Mucosa of rectum (tissue), 2 donors: Measurements from ENCODE around the gene PLEKHH3.

ENCODE experiments used
- H3K27ac ChIP-seq, 2 donors: one replicate each; pipeline ENCODE4 v1.7.0; 2013; ENCODE audit warnings: inconsistent platforms in 2 of 2, low read depth in 2 of 2, low read length in 2 of 2
- H3K27me3 ChIP-seq, 2 donors: one replicate each; pipeline ENCODE4 v1.7.0; 2013; ENCODE audit warnings: low read length in 2 of 2; ENCODE audit not compliant: control insufficient read depth in 2 of 2, insufficient read depth in 2 of 2
- H3K36me3 ChIP-seq, 2 donors: one replicate each; pipeline ENCODE4 v1.7.0; 2013; ENCODE audit warnings: low read length in 2 of 2; ENCODE audit not compliant: control insufficient read depth in 2 of 2, insufficient read depth in 2 of 2
- H3K4me1 ChIP-seq, 2 donors: one replicate each; pipeline ENCODE4 v1.7.0; 2013; ENCODE audit warnings: low read length in 2 of 2, mild to moderate bottlenecking in 1 of 2; ENCODE audit not compliant: control insufficient read depth in 2 of 2, insufficient read depth in 2 of 2
- H3K4me3 ChIP-seq, 2 donors: one replicate each; pipeline ENCODE4 v1.7.0; 2013; ENCODE audit warnings: low read length in 2 of 2
- H3K9ac ChIP-seq, 2 donors: one replicate each; pipeline ENCODE4 v1.7.0; 2013; ENCODE audit warnings: low read length in 2 of 2, low read depth in 1 of 2, mild to moderate bottlenecking in 1 of 2
- H3K9me3 ChIP-seq, 2 donors: one replicate each; pipeline ENCODE4 v1.7.0; 2013; ENCODE audit warnings: low read length in 2 of 2; ENCODE audit not compliant: control insufficient read depth in 2 of 2
- donor health status: healthy.
- donor health status: Normal muscosa, but diverticular disease.

PLEKHH3 gene

DNA sequence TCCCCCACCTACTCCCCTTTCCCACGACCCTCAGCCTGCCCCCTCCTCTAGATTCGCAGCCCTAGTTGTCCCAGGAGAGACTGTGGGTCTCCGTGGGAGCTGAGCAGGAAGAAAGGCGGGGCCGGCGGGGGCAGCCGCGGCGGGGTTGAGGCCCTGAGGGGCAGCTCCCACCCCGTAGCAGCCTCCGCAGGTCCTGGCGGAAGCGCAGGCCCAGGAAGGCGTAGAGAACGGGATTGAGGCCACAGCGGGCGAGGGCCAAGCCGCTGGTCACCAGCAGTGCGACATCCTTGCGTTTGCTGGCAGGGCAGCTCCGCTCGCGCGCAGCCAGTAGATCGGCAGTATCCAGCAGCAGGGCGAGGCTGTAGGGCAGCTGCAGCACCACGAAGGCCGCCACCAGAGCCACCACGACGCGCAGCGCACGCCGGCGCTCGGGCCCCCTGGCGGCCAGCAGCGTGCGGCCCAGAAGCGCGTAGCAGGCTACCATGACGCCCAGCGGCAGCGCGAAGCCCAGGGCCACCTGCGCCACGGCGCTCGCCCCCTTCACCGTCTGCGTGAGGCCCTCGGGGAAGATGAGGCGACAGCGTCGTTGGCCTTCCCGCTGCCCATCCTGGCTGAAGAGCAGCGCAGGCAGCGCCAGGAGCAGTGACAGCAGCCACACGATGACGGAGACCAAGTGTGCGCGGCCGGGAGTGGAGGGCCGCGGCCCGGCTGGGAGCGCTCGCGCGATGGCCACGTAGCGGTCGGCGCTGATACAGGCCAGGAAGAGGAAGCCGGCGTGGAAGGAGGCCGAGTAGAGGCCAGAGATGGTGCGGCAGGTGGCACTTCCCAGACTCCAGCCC lies 2.9 kb upstream of the PLEKHH3 start:
- Histone ChIP-seq H3K9ac (peak overlapping the region; percentile 72 to 91), H3K9me3 (no peaks in the 10 kb centered on the region), H3K27me3 (peaks cover 3 to 7% of the 10 kb centered on the region in 2 donors), H3K36me3 (no peaks in the 10 kb centered on the region), H3K4me1 (peaks cover 63 to 75% of the 10 kb centered on the region in 2 donors), H3K27ac (peak overlapping the region; percentile 88 to 95), H3K4me3 (peak overlapping the region; percentile 53 to 73)

DNA sequence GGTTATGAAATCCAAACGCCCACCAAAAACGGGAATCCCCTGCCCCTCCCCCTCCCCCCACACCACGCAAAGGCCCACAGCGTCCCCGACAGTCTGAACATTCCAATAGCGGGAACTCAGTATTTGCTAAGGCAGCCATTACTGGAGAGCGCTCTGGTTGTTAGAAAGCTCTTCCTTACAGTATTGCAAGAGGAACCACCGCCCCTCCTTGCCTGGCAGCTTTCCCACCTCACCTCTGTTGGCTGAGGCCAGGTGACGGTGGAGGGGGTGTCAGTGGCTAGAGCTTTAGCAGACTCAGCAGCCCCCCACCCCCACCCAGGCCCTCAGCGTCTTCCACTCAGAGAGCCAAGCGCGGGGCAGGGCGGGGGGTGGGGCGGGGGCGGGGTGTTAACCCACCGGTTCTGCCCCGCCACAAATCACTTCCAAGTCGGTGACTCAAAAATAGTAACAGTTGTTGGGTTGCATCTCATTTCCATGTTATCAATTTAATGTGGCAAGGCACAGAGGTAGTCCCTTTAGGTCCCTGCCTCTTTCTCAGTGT lies 2.2 kb upstream of the PLEKHH3 start:
- Histone ChIP-seq H3K9ac (peak overlapping the region; percentile 72 to 91), H3K9me3 (no peaks in the 10 kb centered on the region), H3K36me3 (no peaks in the 10 kb centered on the region), H3K4me3 (peak overlapping the region; percentile 73 to 99), H3K27me3 (peaks cover 3 to 7% of the 10 kb centered on the region in 2 donors), H3K27ac (peak overlapping the region; percentile 88 to 95), H3K4me1 (peaks cover 66 to 78% of the 10 kb centered on the region in 2 donors)

DNA sequence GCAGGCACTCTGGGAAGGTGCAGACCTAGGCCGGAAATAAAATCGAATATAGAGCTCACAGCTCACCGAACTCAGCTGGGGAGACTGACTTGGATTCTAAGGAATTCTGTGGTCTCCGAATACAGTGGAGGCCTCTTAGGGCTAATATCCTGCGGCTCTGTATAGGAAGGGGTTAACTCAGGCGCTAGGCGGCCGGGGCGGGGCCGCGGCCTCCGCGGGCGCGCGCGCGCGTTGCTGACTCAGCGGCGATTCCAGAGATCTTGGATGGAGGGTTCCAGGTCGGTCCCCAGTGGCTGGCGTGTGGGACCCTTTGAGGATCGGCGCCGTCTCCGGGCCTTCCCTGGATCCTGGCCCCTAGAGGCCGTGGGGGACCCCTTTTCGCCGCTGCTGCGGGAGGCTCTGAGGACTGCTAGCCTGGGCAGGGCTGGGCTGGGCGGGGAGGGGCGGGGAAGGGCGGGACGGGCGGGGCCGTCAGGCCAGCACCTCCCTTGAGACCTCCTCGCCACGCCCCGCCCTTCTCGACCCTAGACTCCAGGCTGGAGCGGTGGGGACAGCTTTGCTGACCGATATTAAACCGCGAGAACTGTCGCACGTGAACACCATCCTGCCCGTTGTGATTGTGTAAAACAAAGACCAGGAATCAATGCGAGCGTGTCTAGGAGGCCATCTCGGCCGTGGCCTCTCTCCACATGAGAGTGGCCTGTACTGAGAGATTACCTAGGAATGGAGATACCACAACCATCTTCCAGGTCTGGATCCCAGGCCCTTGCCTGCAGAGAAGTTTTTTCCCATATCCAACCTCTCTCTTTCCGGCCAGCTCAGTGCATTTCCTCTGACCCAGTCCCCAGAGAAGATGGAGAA lies 1.4 kb upstream of the PLEKHH3 start:
- peak overlapping the region; percentile 76 to 99 for H3K4me3 ChIP-seq
- peaks cover 3 to 7% of the 10 kb centered on the region in 2 donors for H3K27me3 ChIP-seq
- H3K9ac ChIP-seq, result peak overlapping the region; percentile 78 to 86
- peaks cover 63 to 73% of the 10 kb centered on the region in 2 donors for H3K4me1 ChIP-seq
- H3K36me3 ChIP-seq, result peaks cover 2 to 3% of the 10 kb centered on the region in 2 donors
- H3K9me3 ChIP-seq, result no peaks in the 10 kb centered on the region
- H3K27ac ChIP-seq, result peak overlapping the region; percentile 88 to 95

DNA sequence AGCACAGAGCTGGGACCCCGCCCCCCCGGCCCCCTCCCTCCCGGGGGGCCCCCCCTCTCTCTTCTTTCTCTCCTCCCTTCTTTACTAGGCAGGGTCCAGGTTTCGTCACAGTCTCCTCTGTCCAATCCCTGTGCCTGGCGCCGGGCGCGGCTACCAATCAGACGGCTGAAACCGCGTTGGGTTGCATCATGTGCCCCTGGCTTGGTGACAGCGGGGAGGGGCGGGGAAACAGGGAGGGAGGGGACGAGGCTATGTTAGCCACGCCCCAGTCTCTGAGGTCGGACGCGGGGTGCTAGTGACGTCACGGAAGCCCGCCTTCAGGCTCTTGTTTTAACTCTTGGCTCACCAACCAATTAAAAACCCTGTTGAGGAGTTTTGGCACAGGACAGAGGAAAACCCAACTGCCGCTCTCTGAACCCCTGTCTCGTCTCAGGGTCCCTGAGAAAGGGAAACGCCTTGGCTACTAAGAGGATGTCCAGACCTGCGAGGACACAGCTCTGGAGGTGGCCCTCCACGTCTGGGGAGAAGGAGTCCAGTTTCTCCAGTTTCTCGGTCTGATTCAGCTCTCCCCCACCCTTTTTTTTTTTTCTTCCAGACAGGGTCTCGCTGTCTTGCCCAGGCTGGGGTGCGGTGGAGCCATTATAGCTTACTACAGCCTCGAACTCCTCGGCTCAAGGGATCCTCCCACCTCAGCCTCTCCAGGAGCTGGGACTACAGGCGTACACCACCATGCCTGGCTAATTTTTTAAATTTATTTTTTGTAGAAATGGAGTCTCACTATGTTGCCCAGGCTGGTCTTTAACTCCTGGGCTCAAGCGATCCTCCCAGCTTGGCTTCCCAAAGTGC lies 441 bp upstream of the PLEKHH3 start:
- Histone ChIP-seq H3K9me3 (no peaks in the 10 kb centered on the region), H3K36me3 (peaks cover 7 to 11% of the 10 kb centered on the region in 2 donors), H3K4me3 (peak overlapping the region; percentile 86 to 99), H3K27me3 (peaks cover 3 to 7% of the 10 kb centered on the region in 2 donors), H3K4me1 (peaks cover 55 to 65% of the 10 kb centered on the region in 2 donors), H3K27ac (peak overlapping the region; percentile 88 to 95), H3K9ac (peak overlapping the region; percentile 86 to 94)

GRCh38 chr17:42675965-42676423 lies 800 bp downstream of the PLEKHH3 start:
- Histone ChIP-seq H3K9ac (peak overlapping the region; percentile 83 to 94), H3K4me3 (peak overlapping the region; percentile 86 to 97), H3K9me3 (no peaks in the 10 kb centered on the region), H3K27ac (peak overlapping the region; percentile 83 to 85), H3K36me3 (peaks cover 14% of the 10 kb centered on the region in 2 donors), H3K27me3 (no peaks in the 10 kb centered on the region), H3K4me1 (peaks cover 44 to 61% of the 10 kb centered on the region in 2 donors)

DNA sequence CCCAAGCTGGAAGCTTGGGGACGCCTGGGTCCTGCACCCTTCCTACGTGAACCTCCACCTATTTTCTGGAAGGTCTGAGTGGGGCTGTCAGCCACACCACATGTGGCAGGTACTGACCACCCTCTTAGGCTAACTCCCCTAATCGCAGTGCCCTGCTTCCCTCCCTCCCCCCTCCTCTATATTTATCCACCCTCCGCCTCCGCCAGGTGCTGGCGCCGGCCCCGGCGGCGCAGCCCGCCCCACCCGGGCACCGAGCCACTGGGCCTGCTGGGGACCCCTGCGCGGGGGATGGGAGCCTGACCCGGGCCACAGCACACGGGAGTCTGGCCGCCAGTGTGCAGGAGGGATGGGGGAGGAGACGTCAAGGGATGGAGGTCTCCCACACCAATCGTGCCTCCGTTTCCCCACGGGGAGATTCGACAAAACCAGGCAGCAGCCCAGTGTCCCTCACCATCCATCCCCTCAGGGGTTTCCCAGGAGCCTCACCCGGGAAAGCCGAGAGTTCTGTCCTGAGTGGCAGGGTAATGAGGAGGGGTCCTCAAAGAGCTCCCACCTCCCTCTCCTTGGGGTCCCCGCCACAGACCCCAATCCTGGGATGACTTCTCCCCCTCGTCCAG lies 1.3 kb downstream of the PLEKHH3 start:
- Histone ChIP-seq H3K9ac (peak overlapping the region; percentile 83 to 94), H3K9me3 (no peaks in the 10 kb centered on the region), H3K27me3 (no peaks in the 10 kb centered on the region), H3K4me1 (peaks cover 44 to 60% of the 10 kb centered on the region in 2 donors), H3K4me3 (peak overlapping the region; percentile 86 to 97), H3K27ac (peak overlapping the region; percentile 83 to 85), H3K36me3 (peaks cover 14% of the 10 kb centered on the region in 2 donors)

DNA sequence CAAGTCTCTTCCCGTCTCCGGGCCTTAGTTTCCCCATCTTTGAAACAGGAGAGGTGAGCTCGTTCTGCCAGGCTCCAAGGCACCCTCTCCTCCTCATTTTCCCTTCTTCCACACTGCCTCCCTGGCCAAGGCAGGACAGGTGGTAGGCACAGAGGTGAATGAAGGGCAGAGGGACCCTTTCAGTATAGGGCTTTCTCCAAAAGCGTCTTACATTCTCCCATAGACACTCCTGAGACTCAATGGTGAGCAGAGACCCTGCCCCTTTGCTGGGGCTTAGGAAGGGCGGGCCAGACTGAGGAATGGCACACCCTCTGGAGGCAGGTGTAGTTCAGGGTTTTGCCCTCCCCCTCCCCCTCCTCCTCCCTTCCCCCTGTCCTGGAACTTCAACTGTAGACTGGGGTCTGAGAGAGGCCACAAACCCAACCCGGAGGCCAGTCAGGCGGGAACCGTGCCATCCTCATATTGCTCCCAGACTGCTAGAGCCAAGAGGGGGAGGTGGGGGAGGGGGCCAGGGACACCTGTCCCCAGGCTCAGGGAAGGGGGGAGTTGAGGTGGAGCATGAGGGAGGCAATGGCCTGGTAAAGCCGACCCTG lies 1.9 kb downstream of the PLEKHH3 start:
- H3K36me3 ChIP-seq, result peaks cover 14% of the 10 kb centered on the region in 2 donors
- no peaks in the 10 kb centered on the region for H3K27me3 ChIP-seq
- H3K4me1 ChIP-seq, result peaks cover 38 to 54% of the 10 kb centered on the region in 2 donors
- H3K9ac ChIP-seq, result peak overlapping the region; percentile 83 to 94
- peak overlapping the region in 1 of 2 donors; percentile 85 for H3K27ac ChIP-seq
- H3K9me3 ChIP-seq, result no peaks in the 10 kb centered on the region
- H3K4me3 ChIP-seq, result peak overlapping the region; percentile 86 to 97

DNA sequence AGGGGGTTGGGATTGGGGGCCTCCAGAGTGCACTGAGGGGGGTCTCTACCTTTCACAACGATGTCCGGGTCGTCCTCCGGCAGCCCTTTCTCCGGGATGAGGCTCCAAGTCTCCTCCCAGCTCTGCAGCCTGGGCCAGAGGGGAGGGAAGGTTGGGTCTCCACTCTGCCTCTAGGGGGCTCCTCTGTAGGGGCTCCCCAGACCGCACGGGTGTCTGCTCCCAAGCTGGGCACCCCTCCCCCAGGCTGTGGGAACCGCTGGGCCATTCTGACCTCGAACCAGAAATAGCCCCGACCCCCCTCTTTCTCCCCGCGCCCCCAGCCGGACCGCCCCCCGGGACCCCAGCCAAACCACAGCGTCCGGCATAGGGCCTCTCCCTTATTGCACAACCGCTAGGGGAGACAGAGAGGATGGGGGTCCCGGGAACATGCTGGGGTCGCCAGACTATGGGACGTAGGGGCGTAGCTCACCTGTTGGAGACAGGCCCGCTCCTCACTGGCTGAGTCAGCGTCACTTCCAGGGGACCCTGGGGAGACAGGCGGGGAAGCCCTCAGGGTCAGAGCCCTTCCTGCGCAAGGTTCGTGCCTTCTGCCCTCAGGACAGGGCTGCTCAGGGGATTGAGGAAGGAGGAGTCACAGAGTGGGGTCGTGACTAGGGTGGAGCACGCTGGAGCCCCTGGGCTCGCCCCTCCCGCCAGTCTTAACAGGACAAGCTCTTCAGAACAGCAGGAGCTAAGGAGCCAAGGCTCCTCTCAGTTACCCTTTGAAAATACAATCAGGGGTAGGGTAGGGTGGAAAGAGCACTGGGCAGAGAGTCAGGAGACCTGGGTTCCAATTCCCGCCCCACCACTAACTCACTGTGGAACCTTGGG lies 2.7 kb downstream of the PLEKHH3 start:
- peaks cover 31 to 47% of the 10 kb centered on the region in 2 donors for H3K4me1 ChIP-seq
- no peaks in the 10 kb centered on the region for H3K27me3 ChIP-seq
- H3K36me3 ChIP-seq, result peaks cover 16 to 20% of the 10 kb centered on the region in 2 donors
- peak overlapping the region in 1 of 2 donors; percentile 38 for H3K27ac ChIP-seq
- H3K4me3 ChIP-seq, result peak overlapping the region; percentile 59 to 97
- no peaks in the 10 kb centered on the region for H3K9me3 ChIP-seq
- H3K9ac ChIP-seq, result peak overlapping the region in 1 of 2 donors; percentile 36
